MM.1S (cell line): ENCODE measurements around the gene HSD11B1L.

Experiments used
- CTCF ChIP-seq: fragments of 300-600 bp; sonication (generic); IDR thresholded peaks from 2 replicates; pipeline ENCODE4 v1.5.1; 2016; ENCODE audit warnings: antibody characterized with exemption, low read length, mixed read lengths
- EZH2phosphoT487 ChIP-seq: fragments of 300-600 bp; sonication (generic); IDR thresholded peaks from 2 replicates; pipeline ENCODE4 v1.6.1; 2018; ENCODE audit warnings: antibody characterized with exemption, low read length

DNA sequence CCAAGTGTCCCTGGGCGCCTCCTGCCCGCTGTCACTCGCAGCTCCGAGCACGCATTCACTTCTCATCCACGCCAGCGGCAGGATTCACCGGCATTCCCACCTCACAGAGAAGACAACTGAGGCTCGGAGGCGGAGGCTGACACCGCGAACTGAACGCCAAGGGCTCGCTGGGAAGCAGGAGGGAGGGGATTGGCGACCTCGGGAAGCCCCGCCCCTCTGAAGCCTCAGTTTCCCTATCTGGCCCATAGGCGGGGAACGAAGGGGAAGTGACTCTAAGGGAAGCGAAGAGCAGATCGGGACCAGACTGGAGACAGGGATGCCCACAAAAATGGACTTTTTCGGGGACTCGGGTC, 767 bp upstream of the HSD11B1L start:
- no peak for TF ChIP-seq CTCF
- TF ChIP-seq EZH2phosphoT487: no peak
